ENCODE results near the gene SEMA6D.

- TF ChIP-seq POLR2A (IDR thresholded peaks at IDR 0.05; ENCODE audit: low read depth, low read length) = no peak
- TF ChIP-seq POU2F2 (IDR thresholded peaks at IDR 0.05; ENCODE audit: low read depth, low read length) = no peak
- no peak for TF ChIP-seq SPI1 (IDR thresholded peaks at IDR 0.05; ENCODE audit: low read depth, low read length)
Observed at GRCh38 chr15:47819158-47819557, 101.9 kb downstream of the SEMA6D start.

Measured in GM12891 (cell line).